NB4 (cell line): Measurements from ENCODE around the gene GPR107.

Source experiments
- POLR2A ChIP-seq: IDR thresholded peaks from 2 replicates; pipeline ENCODE4 v1.6.1; 2011; ENCODE audit warnings: mild to moderate bottlenecking; ENCODE audit not compliant: insufficient read length; ENCODE audit errors: extremely low read depth
- TF ChIP-seq, protein P1 (sequence below): IDR thresholded peaks from one replicate; pipeline ENCODE4 v1.5.1; 2012; ENCODE audit warnings: low read depth, low read length
- TF ChIP-seq, protein P2 (sequence below): IDR thresholded peaks from 2 replicates; pipeline ENCODE4 v1.6.1; 2011; ENCODE audit warnings: low read depth, low read length

DNA sequence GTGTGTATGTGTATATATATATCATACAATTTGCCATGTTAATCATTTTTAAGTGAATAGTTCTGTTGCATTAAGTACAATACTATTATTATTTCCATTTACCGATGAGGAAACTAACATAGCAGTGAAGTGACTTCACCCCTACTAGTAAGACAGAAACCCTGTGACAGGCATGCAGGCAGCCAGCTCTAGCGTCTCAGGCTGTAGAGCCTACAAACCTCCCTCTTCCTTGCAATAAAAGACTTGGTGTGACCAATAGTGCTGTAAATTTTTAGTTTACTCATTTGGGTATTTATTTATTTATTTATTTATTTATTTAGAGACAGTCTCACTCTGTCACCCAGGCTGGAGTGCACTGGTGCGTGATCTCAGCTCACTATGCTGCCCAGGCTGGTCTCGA lies 35.4 kb upstream of the GPR107 start:
- TF ChIP-seq POLR2A: no peak
- TF ChIP-seq, protein P1, sequence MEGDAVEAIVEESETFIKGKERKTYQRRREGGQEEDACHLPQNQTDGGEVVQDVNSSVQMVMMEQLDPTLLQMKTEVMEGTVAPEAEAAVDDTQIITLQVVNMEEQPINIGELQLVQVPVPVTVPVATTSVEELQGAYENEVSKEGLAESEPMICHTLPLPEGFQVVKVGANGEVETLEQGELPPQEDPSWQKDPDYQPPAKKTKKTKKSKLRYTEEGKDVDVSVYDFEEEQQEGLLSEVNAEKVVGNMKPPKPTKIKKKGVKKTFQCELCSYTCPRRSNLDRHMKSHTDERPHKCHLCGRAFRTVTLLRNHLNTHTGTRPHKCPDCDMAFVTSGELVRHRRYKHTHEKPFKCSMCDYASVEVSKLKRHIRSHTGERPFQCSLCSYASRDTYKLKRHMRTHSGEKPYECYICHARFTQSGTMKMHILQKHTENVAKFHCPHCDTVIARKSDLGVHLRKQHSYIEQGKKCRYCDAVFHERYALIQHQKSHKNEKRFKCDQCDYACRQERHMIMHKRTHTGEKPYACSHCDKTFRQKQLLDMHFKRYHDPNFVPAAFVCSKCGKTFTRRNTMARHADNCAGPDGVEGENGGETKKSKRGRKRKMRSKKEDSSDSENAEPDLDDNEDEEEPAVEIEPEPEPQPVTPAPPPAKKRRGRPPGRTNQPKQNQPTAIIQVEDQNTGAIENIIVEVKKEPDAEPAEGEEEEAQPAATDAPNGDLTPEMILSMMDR: no peak
- TF ChIP-seq, protein P2, sequence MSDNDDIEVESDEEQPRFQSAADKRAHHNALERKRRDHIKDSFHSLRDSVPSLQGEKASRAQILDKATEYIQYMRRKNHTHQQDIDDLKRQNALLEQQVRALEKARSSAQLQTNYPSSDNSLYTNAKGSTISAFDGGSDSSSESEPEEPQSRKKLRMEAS: no peak
